ENCODE data around the gene ENTPD6.
"Not testable (repeated sequence)": the region's sequence is repeated elsewhere in the genome, so short reads cannot be mapped to it uniquely, and the experiment has no call there.

ENTPD6 gene

GRCh38 chr20:25234009-25234849 lies 38.7 kb downstream of the ENTPD6 start:
- in situ Hi-C loops (cut with MboI; ENCODE audit: low pct_unique_long_range_greater_than_20kb, low sequenced_read_pairs); DNase-seq: not testable (repeated sequence)

- in situ Hi-C loops (cut with MboI; ENCODE audit: low pct_unique_long_range_greater_than_20kb, low sequenced_read_pairs): no loop called here
- DNase-seq: no peak
These were observed 41.2 kb downstream of the ENTPD6 start for GRCh38 chr20:25236450-25237304.

GRCh38 chr20:25237610-25238318 lies 42.3 kb downstream of the ENTPD6 start:
- in situ Hi-C loops (cut with MboI; ENCODE audit: low pct_unique_long_range_greater_than_20kb, low sequenced_read_pairs): no loop called here
- DNase-seq: peak; percentile 60

- no peak for DNase-seq
- in situ Hi-C loops (cut with MboI; ENCODE audit: low pct_unique_long_range_greater_than_20kb, low sequenced_read_pairs): no loop called here
These were observed 43.0 kb downstream of the ENTPD6 start for GRCh38 chr20:25238319-25239037.

- DNase-seq: no peak
- in situ Hi-C loops (cut with MboI; ENCODE audit: low pct_unique_long_range_greater_than_20kb, low sequenced_read_pairs): no loop called here
These were observed 44.2 kb downstream of the ENTPD6 start for GRCh38 chr20:25239387-25240370.

- in situ Hi-C loops (cut with MboI; ENCODE audit: low pct_unique_long_range_greater_than_20kb, low sequenced_read_pairs); DNase-seq: not testable (repeated sequence)
These were observed 45.5 kb downstream of the ENTPD6 start for GRCh38 chr20:25240851-25241658.

- DNase-seq; in situ Hi-C loops (cut with MboI; ENCODE audit: low pct_unique_long_range_greater_than_20kb, low sequenced_read_pairs): not testable (repeated sequence)
These were observed 46.1 kb downstream of the ENTPD6 start for GRCh38 chr20:25241659-25241955.

- in situ Hi-C loops (cut with MboI; ENCODE audit: low pct_unique_long_range_greater_than_20kb, low sequenced_read_pairs): no loop called here
- DNase-seq: no peak
These were observed 46.7 kb downstream of the ENTPD6 start for GRCh38 chr20:25242231-25242630.

GRCh38 chr20:25243416-25243979 lies 48.0 kb downstream of the ENTPD6 start:
- no peak for DNase-seq
- in situ Hi-C loops (cut with MboI; ENCODE audit: low pct_unique_long_range_greater_than_20kb, low sequenced_read_pairs): no loop called here

GRCh38 chr20:25244976-25245375 lies 49.5 kb downstream of the ENTPD6 start:
- in situ Hi-C loops (cut with MboI; ENCODE audit: low pct_unique_long_range_greater_than_20kb, low sequenced_read_pairs): no loop called here
- DNase-seq: no peak

- in situ Hi-C loops (cut with MboI; ENCODE audit: low pct_unique_long_range_greater_than_20kb, low sequenced_read_pairs): no loop called here
- DNase-seq: no peak
These were observed 49.9 kb downstream of the ENTPD6 start for GRCh38 chr20:25245461-25245860.

GRCh38 chr20:25246182-25246999 lies 50.9 kb downstream of the ENTPD6 start:
- DNase-seq: no peak
- in situ Hi-C loops (cut with MboI; ENCODE audit: low pct_unique_long_range_greater_than_20kb, low sequenced_read_pairs): no loop called here

GRCh38 chr20:25247000-25247517 lies 51.5 kb downstream of the ENTPD6 start:
- peak; percentile 56 for DNase-seq
- in situ Hi-C loops (cut with MboI; ENCODE audit: low pct_unique_long_range_greater_than_20kb, low sequenced_read_pairs): no loop called here

- DNase-seq: peak; percentile 56
- in situ Hi-C loops (cut with MboI; ENCODE audit: low pct_unique_long_range_greater_than_20kb, low sequenced_read_pairs): no loop called here
These were observed 52.0 kb downstream of the ENTPD6 start for GRCh38 chr20:25247518-25247955.

- DNase-seq: peak; percentile 88
- in situ Hi-C loops (cut with MboI; ENCODE audit: low pct_unique_long_range_greater_than_20kb, low sequenced_read_pairs): no loop called here
These were observed 52.7 kb downstream of the ENTPD6 start, which contains the start of gene PYGB for GRCh38 chr20:25247956-25248785. PYGB (plus strand) TSS chr20:25248085; CDS start chr20:25248179, 94 bp downstream.

All from KBM-7 (cell line).